NCI-H2029 treated with DMSO at 0.1 percent for 48 hours (cell line): Measurements from ENCODE around the gene UBAP2L.
A peak's percentile ranks its signal among the peaks of the same experiment; 100 is the strongest.
"Not testable (repeated sequence)": the region's sequence is repeated elsewhere in the genome, so short reads cannot be mapped to it uniquely, and the experiment has no call there.

Experiments used
- DNase-seq: peaks from one replicate; lab custom pipeline; 2025; lab: John Stamatoyannopoulos, UW

UBAP2L gene

DNA sequence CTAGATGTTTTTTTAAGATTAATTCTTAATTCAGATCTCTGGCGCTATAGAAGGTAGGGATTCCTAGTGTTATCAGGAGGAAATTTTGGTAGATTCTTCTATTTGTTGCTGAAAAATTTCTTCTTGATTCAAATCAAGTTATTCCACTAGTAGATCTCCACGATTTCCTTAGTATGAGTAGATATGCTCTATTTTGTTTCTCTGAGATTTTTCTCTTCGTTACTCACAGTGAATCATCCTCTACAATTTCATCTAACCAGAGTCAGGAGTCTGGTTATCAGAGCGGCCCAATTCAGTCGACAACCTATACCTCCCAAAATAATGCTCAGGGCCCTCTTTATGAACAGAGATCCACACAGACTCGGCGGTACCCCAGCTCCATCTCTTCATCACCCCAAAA, 32.9 kb downstream of the UBAP2L start:
- no peak for DNase-seq

DNA sequence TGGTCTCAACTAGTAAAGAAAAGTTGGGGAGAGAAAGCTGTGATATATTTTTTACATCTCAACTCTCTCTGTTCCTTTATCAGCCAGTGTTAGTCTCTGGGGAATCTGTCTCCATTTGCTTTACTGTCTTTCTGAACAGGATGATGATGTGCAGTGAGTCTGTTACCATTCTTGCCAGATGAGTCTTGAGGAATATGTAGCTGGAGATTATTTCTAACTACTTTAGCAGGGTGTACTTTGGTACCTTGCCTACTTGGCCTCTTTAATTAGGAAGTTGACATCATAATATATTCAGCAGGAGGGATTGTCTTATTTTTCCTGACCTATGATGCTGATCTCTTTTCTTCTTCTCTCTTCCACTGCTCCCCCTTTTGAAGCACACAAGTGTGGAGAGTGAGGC, 35.9 kb downstream of the UBAP2L start:
- DNase-seq, result no peak

DNA sequence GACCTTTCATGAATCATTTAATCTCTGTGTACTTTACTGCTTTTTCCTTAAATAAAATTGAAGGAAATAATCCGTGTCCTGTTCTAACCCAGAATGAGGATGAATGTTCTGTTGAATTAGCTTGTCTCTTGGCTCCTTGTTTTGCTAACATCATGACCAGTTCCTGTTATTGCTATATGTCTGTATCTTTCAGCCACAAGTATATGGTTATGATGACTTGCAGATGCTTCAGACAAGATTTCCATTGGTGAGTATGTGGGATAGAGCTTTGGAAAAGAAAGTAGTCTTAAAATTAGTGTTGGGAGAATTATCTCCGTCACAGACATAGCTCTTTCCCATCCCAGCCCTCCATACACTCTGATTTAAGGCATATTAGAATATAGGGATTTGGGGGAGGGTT, 38.0 kb downstream of the UBAP2L start:
- DNase-seq, result no peak

DNA sequence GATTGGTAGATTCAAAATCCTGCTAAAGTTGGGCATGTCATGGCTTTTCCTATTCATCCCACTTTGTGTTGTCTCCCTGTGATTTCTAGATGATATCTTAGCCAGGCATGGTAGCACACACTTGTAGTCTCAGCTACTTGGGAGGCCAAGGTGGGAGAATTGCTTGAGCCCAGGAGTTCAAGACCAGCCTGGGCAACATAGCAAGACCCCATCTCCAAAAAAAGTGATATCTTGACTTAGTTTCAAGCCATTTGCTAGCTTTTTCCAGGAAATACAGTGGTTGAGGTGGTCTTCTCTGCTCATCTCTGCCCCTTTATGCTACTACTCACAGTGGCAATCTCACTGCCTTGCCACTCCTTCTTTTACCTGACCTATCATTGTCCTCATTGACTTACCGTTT, 39.4 kb downstream of the UBAP2L start:
- no peak for DNase-seq

DNA sequence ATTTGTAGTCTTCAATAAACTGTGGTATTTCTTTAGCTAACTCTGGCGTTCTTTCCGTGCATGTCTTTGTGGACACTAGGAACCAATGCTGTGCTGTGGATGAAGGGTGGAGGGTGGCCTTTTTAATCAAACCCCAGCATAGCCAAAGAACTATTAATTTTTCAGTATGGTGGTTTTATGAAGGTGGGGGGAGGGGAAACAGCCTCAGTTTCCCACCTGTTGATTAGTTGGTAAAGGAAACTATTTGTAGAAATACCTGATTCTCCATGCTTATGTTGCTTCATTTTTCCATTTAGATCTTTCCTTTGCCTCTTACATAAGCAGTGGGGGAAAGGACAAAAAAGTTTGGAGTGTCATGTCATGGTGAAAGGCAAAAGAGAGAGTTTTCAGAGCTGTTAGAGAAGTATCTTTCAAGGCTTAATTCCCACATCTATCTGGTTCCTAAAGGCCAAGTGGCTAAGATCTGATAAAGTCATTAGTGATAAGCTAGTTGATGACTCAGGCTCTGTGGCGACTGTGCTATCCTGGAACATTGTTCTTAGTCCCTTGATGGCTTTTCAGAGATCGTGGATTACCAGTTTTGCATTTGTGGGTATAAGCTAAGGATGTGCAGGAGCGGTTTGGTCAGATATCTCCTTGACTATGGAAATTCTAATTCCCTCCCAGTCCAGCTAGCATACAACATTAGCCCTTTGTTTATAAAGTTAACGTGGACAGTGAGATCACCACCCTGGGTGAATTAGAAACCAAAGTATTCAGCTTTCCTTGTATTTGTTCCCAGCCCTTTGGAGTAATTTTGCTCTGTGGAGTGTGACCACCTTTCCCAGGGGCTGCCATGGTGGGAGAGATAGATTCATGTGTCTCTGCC, 42.9 kb downstream of the UBAP2L start:
- DNase-seq, result no peak

DNA sequence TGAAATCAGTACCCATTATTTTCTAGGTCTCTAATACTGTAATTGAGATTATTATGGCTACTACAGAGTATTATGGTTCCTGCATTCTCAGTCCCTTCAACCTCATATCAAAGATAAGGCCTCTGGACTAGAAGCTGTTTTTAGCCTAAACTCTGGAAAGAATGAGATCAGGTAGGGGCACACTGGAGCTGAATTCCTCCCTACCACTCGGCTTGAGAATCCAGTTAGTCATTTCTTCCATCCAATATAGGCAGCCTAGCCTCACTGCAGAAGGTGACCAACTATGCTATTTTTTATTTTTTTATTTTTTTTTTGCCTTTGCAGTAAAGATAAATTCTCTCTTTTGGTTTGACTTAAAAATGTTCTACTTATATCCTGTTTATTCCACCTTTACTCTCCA, 43.7 kb downstream of the UBAP2L start:
- no peak for DNase-seq

DNA sequence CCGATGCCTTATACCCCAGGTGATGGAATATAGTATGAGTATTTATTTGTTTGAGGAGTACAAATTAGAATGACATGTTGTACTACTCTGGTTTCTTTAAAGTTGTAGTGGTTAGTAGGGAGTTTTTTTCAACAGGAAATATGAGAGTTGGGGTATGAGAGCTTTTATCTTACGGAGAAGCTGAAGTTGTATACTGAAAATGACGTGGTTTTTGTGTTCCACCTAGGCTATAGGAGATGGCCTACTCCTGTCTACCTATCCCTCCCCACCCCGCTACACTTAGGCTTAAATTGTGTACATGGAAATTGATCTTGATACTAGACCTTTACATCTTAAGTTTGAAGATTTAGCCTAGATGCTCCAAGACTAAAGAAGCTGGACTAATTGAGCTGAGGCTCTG, 44.8 kb downstream of the UBAP2L start:
- DNase-seq, result no peak

DNA sequence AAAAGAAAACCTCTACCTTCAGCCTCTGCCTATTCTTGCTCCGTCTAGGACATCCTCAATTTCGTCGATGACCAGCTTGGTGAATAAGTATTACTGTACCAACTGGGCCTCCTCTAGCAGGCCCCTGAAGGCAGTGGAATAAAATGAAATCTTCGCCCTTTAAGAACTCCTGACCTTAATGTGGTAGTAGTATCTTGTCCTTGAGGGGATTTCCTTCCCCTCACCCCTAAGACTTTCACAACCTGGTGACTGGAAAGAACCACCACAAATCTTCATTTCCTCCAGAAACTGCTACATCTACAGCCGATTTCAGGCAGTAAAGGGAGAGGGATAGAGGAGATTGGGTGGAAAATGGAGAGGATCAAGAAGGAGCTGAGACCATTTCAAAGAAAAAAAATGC, 50.1 kb downstream of the UBAP2L start:
- DNase-seq, result no peak

DNA sequence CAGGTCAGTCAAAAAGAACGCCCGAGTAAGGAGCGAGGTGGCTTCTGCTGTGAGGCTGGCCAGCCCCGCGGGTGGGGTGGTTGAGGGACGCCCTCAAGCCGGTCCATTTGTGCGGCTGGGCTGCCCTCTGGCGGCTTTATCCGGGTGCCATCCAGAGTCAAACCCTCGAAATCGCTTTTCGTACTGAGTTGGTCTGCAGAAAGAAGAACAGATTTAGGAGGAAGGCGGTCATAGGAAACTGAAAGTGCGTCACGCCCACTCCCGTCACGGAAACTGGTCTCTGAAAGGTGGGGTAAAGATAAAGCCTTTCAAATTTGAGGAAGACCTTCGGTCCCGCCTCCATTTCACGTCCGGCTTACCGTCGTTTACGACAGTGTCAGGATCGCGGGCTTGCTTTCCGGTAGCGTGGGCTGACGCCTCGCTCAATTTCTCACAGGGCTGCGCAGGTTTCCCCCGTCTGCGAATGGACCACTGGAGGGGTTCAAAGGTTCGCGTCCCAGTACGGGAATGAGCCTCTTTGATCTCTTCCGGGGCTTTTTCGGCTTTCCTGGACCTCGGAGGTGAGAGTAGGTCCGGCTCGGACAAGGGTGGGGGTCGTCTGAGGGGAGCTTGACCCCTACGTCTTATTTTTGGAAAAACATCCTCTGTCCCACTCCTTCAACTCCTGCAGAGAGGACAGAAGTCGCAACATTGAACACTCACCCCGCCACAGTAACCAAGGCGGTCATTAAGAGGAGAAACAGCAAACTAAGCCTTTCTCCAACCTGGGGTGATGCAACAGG, 51.7 kb downstream of the UBAP2L start, which contains the start of gene HAX1:
Gene HAX1, plus strand, starts transcription at position 413 of the 782 bp plus-strand sequence. Its CDS starts 95 bp downstream, at position 508.
- DNase-seq, result peak; percentile 67

DNA sequence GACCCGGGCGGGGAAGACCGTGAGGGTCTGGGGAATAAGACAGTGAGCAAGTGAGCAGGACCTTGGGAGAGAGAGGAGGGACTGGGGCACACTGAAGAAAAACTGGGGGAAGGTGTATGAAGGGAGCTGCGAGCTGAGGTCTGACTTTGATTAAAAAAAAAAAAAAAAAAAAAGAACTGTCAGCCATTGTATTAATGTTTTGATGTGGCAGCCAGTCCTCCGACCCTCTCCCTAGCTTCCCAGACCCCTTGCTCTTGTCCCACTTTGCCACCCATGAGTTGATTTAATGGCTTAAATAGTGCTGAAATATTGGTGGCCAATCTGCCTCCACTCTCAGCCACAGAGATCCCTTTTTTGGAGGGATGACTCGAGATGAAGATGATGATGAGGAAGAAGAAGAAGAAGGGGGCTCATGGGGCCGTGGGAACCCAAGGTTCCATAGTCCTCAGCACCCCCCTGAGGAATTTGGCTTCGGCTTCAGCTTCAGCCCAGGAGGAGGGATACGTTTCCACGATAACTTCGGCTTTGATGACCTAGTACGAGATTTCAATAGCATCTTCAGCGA, 52.3 kb downstream of the UBAP2L start:
- DNase-seq, result no peak

DNA sequence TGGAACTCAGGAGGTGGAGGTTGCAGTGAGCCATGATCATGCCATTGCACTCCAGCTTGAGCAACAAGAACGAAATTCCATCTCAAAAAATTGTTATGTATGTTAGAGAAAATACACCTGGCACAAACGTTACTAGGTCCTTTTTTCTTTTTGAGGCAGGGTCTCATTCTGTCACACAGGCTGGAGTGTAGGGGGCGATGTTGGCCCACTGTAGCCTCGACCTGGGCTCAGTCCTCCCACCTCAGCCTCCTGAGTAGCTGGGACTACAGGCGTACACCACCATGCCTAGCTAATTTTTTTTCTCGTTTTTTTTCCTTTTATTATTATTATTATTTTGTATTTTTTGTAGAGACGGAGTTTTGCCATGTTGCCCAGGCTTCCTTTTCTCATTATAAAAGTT, 56.0 kb downstream of the UBAP2L start:
- DNase-seq, result no peak

DNA sequence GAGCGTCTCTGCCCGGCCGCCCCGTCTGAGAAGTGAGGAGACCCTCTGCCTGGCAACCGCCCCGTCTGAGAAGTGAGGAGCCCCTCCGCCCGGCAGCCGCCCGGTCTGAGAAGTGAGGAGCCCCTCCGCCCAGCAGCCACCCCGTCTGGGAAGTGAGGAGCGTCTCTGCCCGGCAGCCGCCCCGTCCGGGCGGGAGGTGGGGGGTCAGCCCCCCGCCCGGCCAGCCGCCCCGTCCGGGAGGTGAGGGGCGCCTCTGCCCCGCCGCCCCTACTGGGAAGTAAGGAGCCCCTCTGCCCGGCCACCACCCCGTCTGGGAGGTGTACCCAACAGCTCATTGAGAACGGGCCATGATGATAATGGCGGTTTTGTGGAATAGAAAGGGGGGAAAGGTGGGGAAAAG, 66.8 kb downstream of the UBAP2L start:
- not testable (repeated sequence) for DNase-seq

DNA sequence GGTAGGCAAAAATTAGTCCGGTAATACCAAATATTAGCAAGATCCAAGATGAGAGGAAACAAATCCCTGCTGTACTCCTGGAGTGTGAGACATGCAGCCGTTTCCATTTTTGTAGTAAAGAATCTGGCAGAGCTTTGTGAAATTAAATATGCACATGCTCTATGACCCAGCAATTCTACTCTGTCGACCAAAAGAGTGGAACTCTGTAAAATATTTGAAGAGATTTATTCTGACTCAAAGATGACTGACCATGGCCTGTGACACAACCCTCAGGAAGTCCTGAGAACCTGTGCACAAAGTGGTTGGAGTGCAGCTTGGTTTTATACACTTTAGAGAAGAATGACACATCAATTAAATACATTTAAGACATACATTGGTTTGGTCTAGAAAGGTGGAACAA, 67.9 kb downstream of the UBAP2L start:
- DNase-seq, result no peak

DNA sequence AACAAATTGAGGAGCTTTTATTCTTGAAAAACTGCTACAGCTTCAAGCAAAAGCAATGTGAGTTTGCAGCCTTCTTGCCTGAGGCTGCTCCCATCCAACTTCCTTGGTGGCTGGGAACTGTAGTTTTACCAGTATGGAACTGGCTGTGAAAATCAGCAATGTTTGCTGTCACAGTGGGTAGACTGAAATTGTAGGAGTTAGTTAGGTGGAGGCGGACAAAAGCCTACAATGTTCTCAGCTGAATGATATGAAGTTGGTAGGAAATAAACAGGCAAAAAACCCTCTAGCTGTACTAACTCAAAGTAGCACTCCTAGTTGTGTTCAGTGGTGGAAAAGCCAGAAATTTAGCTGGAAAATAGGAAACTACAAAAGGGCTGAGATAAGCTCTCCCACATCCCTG, 70.2 kb downstream of the UBAP2L start:
- no peak for DNase-seq

DNA sequence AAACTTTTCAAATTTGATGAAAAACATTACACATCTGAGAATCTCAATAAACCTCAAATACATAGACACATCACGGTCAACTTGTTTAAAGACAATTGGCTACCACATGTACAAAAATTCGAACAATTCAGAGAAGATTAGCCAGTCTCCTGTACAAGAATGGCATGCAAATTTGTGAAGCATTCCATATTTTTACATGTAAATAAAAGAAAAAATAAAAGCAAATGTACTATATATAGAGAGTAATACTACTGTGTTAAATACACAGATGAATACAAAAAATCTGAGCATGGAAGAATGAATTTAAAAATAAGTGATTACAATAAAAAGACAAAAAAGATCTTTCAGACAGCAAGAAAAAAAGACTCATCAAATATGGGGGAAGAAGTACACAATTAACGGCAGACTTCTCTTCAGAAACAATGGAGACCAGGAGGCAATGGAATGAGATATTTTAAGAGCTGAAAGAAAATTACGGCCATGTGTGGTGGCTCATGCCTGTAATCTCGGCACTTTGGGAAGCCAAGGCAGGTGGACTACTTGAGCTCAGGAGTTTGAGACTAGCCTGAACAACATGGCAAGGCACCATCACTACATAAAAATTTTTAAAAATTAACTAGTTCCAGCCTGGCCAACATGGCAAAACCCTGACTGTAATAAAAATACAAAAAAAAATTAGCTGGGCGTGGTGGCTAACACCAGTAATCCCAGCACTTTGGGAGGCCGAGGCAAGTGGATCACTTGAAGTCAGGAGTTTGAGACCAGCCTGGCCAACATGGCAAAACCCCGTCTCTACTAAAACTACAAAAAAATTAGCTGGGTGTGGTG, 74.9 kb downstream of the UBAP2L start:
- no peak for DNase-seq

DNA sequence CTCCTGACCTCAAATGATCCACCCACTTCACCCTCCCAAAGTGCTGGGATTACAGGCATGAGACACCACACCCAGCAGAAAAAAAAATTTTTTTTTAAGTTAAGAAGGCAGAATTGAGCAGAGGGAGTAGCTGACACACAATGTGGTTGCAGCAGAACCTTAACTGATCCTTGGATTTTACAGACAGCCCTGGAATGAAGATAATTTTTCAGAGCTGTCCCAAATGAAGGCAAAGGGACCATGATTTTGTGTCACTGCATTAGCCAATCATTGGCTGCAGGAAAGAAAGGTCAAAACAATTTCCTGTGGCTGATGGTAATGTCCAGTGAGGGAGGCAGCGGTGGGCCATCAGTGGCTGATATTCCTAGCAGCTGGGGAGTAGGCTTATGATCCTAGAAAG, 80.8 kb downstream of the UBAP2L start:
- no peak for DNase-seq

DNA sequence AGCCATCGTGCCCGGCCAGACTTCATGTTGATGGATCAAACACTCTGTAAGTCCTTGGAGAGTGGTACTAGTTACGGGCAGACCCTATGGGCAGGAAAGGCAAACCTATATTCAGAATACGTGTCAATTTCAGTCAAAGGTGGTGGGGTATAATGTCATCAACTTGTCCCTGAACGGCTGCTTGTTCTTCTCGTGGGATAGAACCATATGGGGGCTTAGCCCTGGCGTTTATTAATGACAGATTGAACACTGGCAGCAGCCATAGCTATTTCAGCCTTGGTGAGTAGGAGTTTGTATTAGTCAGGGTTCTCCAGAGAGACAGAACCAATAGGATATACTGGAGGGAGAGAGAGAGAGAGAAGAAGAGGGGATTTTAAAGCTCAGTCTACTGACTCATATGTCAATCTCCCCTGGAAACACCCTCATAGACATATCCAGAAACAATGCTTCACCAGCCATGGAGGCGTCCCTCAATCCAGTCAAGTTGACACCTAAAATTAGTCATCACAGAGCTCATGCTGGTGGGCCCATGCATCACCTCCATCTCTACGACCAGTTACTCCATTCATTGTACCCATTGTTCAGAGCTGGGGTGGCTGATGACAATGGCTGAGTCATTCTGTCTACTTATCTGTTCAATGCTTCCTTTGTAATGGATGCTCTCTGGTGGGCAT, 84.0 kb downstream of the UBAP2L start:
- no peak for DNase-seq

DNA sequence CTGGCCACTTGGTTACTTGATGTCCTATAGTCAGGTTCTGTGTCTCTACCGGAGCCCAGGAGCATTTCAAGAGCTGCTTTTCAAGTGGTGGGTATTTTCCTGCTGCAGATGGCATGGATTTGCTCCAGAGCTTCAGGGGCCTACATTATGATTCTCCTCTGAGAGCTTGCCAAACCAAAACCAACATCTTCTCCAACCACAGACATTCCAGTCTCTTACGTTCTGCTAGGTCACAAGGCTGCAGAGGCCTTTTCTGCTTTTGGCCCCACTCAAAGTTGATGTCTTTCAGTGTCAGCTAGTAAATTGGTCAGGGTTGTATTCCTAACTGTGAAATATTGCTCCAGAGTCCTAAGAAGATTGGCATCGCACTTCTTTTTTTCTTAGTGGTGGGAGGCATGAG, 85.4 kb downstream of the UBAP2L start:
- DNase-seq, result no peak

DNA sequence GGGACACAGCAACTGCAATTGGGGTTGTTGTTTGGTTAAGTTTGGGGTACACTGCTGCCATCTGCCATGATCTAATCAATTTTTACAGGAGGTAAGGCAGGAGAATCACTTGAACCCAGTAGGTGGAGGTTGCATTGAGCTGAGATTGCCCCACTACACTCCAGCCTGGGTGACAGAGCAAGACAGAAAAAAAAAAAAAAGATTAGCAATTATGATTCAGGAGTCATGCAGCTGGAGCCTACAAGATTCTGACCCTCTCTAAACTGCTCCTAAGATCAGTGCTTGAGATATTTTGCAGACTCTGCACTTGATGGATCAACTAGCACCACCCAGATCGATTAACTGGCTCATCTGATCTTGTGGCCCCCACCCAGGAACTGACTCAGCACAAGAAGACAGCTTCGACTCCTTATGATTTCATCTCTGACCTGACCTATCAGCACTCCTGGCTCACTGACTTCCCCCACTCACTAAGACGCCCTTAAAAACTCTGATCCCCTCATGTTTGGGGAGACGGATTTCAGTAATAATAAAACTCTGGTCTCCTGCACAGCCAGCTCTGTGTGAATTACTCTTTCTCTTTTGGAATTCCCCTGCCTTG, 87.0 kb downstream of the UBAP2L start:
- DNase-seq, result not testable (repeated sequence)

DNA sequence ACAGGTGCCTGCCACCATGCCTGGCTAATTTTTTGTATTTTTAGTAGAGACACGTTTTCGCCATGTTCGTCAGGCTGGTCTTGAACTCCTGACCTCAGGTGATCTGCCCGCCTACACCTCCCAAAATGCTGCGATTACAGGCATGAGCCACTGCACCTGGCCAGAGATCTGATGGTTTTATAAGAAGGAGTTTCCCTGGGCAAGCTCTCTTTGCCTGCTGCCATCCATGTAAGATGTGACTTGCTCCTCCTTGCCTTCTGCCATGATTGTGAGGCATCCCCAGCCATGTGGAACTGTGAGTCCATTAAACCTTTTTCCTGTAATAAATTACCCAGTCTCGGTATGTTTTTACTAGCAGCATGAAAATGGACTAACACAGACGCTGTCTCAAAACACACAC, 88.4 kb downstream of the UBAP2L start:
- not testable (repeated sequence) for DNase-seq
